Activated naive CD4-positive, alpha-beta T cell (primary cell): ENCODE measurements around the gene SPRR2G.
"Not testable (repeated sequence)": the region's sequence is repeated elsewhere in the genome, so short reads cannot be mapped to it uniquely, and the experiment has no call there.

Source experiments
- DNase-seq, 4 experiments: peaks; one replicate each; lab custom pipeline; 2025; lab: John Stamatoyannopoulos, UW

The SPRR2G gene

GRCh38 chr1:153150846-153151245 lies at the start of gene SPRR2G:
SPRR2G (minus strand) TSS chr1:153150890; CDS start chr1:153150110, 780 bp downstream.
- no peak for DNase-seq

GRCh38 chr1:153195216-153195615 lies 44.5 kb upstream of the SPRR2G start:
- DNase-seq, result no peak

- no peak for DNase-seq
Measured at GRCh38 chr1:153194331-153195050, 43.8 kb upstream of the SPRR2G start.

GRCh38 chr1:153192697-153193096 lies 42.0 kb upstream of the SPRR2G start:
- DNase-seq, result no peak

- no peak for DNase-seq
Measured at GRCh38 chr1:153190373-153190772, 39.7 kb upstream of the SPRR2G start.

- not testable (repeated sequence) for DNase-seq
Measured at GRCh38 chr1:153188301-153188700, 37.6 kb upstream of the SPRR2G start.

- DNase-seq, result no peak
Measured at GRCh38 chr1:153180556-153180955, 29.9 kb upstream of the SPRR2G start.

GRCh38 chr1:153178922-153179321 lies 28.2 kb upstream of the SPRR2G start:
- no peak for DNase-seq

GRCh38 chr1:153174624-153175023 lies 23.9 kb upstream of the SPRR2G start:
- DNase-seq, result no peak

- no peak for DNase-seq
Measured at GRCh38 chr1:153168686-153169085, 18.0 kb upstream of the SPRR2G start.

- DNase-seq, result no peak
Measured at GRCh38 chr1:153155541-153155940, 4.9 kb upstream of the SPRR2G start.

- no peak for DNase-seq
Measured at GRCh38 chr1:153152481-153152880, 1.8 kb upstream of the SPRR2G start.

GRCh38 chr1:153141377-153141776 lies 9.3 kb downstream of the SPRR2G start:
- no peak for DNase-seq

- DNase-seq, result no peak
Measured at GRCh38 chr1:153140484-153140883, 10.2 kb downstream of the SPRR2G start.

- no peak for DNase-seq
Measured at GRCh38 chr1:153133743-153134142, 16.9 kb downstream of the SPRR2G start.

- DNase-seq, result no peak
Measured at GRCh38 chr1:153133267-153133666, 17.4 kb downstream of the SPRR2G start.

GRCh38 chr1:153128688-153129087 lies 22.0 kb downstream of the SPRR2G start:
- DNase-seq, result not testable (repeated sequence)

- DNase-seq, result no peak
Measured at GRCh38 chr1:153127296-153127695, 23.4 kb downstream of the SPRR2G start.

- DNase-seq, result no peak
Measured at GRCh38 chr1:153125536-153125935, 25.2 kb downstream of the SPRR2G start.

- DNase-seq, result not testable (repeated sequence)
Measured at GRCh38 chr1:153123793-153124192, 26.9 kb downstream of the SPRR2G start.

- DNase-seq, result no peak
Measured at GRCh38 chr1:153122831-153123421, 27.8 kb downstream of the SPRR2G start.

GRCh38 chr1:153120945-153121344 lies 29.7 kb downstream of the SPRR2G start:
- no peak for DNase-seq

GRCh38 chr1:153119491-153119971 lies 31.2 kb downstream of the SPRR2G start:
- DNase-seq, result no peak

GRCh38 chr1:153115264-153115663 lies 35.4 kb downstream of the SPRR2G start:
- DNase-seq, result not testable (repeated sequence)
